NCI-H1048 (cell line): ENCODE data around the gene HINFP.
"Not testable (repeated sequence)": the region's sequence is repeated elsewhere in the genome, so short reads cannot be mapped to it uniquely, and the experiment has no call there.

Experiments
- DNase-seq: peaks from one replicate; lab custom pipeline; 2025; lab: John Stamatoyannopoulos, UW

HINFP gene

DNA sequence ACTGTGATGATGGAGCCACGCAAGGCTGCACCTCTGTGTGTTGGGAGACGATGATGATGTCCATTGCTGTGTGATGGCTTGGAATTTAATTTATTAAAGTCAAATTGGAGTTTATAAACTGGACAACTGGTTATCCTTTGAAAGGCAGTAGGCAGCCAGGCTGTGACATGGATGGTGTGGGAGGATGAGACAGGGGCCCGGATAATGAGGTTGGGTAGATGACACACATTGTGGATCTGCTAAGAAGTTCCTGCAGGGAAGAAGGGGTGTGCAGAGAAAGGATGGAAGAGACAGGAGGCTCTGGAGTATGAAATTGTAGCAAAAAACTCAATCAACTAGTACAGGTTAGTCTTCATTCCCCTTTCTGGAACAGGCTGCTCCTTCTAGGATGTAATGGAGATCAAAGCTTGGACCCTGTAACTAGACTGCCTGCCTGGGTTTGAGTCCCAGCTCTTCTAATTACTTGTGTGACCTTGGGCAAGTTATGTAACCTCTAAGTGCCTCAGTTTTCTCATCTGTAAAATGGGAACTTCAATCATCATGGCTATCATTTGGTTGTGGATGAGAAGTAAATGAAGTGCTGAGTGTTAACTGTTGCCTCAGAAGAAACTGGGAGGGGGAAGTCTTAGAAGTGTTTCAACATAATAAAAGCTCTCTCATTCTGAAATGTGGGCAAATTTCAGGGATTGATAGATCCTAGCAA lies 4.2 kb upstream of the HINFP start:
- DNase-seq = no peak

- DNase-seq = no peak
Observed at GRCh38 chr11:119118227-119118626, 3.2 kb upstream of the HINFP start.

GRCh38 chr11:119118946-119119345 lies 2.4 kb upstream of the HINFP start:
- DNase-seq = no peak

- DNase-seq = no peak
Observed at GRCh38 chr11:119120639-119121007, 757 bp upstream of the HINFP start.

DNA sequence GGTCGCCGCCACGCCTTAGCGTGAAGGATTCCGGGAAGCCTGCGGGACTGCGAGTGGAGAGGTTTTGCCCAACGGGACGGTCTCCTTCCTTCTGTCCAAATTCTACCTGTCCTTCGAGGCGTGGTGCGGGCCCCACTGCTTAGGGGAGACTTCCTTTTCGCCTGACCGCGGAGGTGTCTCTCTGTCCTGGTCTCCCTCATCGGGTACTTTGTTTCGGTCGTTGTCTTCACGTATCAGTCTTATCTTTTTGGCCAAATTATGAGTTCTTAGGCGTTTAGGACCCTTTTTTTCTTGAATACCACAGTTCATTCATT lies 388 bp downstream of the HINFP start:
- DNase-seq = no peak

- no peak for DNase-seq
Observed at GRCh38 chr11:119125821-119126220, 4.4 kb downstream of the HINFP start.

- no peak for DNase-seq
Observed at GRCh38 chr11:119126675-119127268, 5.4 kb downstream of the HINFP start.

DNA sequence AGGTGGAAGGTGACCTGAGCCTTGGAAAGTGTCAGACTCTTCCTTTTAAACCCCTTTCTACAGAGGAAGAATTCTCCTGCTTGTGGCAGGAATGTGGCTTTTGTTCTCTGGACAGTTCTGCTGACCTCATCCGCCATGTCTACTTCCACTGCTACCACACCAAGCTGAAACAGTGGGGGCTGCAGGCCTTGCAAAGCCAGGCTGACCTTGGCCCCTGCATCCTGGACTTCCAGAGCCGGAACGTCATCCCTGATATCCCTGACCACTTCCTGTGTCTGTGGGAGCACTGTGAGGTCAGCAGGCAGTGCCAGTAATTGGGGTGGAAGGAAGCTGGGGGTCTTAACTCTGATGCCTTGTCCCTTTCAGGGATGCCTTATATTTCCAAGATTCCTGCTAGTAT lies 9.3 kb downstream of the HINFP start:
- DNase-seq = no peak

DNA sequence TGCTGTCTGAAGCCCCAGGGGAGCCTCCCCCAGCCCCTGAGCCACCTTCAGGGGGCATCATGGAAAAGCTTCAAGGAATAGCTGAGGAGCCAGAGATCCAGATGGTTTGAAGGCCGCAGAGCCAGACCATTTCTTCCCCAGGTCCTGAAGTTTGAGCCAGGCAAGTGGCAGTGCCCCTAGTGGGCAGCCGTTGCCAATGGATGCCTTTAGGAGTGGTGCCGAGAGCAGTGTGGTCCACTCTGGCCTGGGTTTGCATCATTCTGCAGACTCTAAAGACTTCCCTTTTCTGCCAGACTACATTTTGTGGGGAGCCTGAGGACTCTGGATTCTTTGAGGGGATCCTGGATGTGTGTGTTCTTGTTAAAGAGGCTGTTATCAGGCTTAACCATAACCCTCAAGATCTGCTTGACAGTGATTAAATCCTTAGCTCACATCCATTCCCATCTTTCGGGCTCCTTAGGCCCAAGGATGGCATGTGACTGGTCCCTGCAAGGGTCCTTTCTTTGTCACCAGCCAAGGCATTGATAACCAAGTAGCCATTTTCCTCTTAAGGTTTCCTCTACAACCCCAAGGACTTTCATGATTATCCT lies 13.1 kb downstream of the HINFP start:
- DNase-seq = no peak

DNA sequence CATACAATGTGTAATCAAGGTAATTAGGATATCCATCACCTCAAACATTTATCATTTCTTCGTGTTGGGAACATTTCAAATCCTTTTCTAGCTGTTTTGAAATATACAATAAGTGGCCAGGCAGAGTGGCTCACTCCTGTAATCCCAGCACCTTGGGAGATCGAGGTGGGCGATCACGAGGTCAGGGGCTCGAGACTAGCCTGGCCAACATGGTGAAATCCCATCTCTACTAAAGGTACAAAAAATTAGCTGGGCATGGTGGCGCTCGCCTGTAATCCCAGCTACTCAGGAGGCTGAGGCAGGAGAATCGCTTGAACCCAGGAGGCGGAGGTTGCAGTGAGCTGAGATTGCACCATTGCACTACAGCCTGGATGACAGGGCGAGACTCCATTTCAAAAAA lies 17.9 kb downstream of the HINFP start:
- DNase-seq = not testable (repeated sequence)

DNA sequence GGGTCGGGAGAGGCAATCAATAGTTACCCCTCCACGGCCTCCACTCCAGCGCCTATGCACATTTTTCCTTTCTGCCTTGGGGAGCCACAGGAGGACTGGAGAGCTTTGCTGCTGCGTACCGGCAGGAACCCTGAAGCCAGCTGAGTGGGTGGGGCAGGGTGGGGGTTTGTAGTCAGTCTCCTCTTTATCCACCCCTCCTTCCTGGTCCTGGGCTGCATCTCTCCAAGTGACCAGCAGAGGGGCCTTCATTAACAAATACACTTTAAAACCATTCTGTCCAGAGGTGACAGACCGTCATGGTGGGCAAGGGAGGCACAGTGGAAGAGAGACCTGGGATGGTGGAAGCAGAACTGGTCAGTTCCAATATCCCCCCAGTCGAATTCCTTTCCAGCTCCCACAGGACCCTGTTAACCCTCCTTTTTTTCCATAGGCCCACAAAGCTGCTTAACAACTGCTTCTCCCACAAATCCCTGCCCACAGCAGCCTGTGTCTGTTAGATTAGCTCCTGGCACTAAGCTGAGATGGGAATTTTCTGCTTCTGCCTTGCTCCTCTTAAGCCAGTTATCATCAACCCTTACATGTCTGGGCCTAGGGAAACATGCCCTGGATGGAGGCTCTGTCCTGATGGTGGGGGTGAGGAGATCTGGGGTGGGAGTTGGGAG lies 23.6 kb downstream of the HINFP start:
- DNase-seq = no peak

- DNase-seq = no peak
Observed at GRCh38 chr11:119145551-119145950, 24.2 kb downstream of the HINFP start.

- no peak for DNase-seq
Observed at GRCh38 chr11:119147604-119148333, 26.4 kb downstream of the HINFP start.

DNA sequence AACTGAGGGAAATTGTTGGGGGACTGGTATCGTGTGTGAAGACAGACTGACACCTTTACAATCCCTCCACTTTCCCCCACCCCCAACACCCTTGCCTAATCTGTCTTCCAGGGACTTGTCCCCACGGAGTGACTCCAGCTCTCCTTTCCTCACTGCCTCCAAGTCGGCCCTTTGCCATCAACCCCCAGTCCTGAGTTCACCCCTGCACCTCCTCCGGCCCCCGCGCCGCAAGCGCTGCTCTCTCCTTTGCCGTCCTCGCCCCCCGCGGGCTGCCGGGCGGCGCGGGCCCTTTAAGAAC lies 27.3 kb downstream of the HINFP start:
- no peak for DNase-seq

GRCh38 chr11:119149018-119149785 lies 27.8 kb downstream of the HINFP start, which contains the start of gene ABCG4:
ABCG4 (plus strand) TSS chr11:119149052; CDS start chr11:119149966, 914 bp downstream.
- no peak for DNase-seq

- no peak for DNase-seq
Observed at GRCh38 chr11:119149786-119150275, 28.5 kb downstream of the HINFP start.

DNA sequence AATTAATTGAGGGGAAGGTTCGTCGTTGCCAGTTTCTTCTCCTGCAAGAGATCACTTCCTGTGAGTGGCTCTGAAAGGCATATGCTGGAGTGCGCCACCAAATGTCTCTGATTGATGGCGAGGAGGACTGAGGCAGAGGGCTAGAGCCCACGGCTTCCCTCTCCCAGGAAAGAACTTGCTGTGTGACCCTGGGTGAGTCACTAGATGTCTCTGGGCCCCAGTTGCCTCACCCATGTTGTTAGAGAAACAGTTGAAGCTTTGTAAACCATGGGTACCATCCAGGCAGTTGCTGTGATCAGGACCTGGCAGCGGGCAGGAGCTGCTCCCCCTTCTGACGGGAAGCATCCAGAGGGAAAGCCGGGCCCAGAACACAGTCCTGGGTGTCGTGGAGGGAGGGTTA lies 30.7 kb downstream of the HINFP start:
- no peak for DNase-seq

GRCh38 chr11:119152604-119153003 lies 31.2 kb downstream of the HINFP start:
- no peak for DNase-seq

- DNase-seq = no peak
Observed at GRCh38 chr11:119153049-119153818, 31.9 kb downstream of the HINFP start.

GRCh38 chr11:119154178-119154577 lies 32.8 kb downstream of the HINFP start:
- DNase-seq = no peak
